SK-N-SH (cell line): ENCODE data around the gene SLC17A1. TPM values are rescaled to one million over a fixed set of nuclear protein-coding genes. Genes with fewer than 3 reads are reported as not detected.

Experiments used
- CTCF ChIA-PET: fragments of 300-600, 350-600 bp; formaldehyde crosslinking; extraction: SDS; loops from one replicate; lab custom pipeline; 2021; lab: Yijun Ruan, JAX
- POLR2A ChIA-PET: fragments of 350-600 bp; sonication (Branson Sonifier 250); formaldehyde crosslinking; extraction: SDS; loops from one replicate; lab custom pipeline; 2020; ENCODE audit warnings: antibody characterized with exemption, inconsistent platforms; lab: Yijun Ruan, JAX
- DNase-seq: peaks from one replicate; pipeline ENCODE4 v3.0.0; 2012
- H2AFZ ChIP-seq: fragments of 200-600 bp; sonication (generic); 2 replicates; pipeline ENCODE4 v1.8.1; 2016; ENCODE audit warnings: antibody characterized with exemption, mild to moderate bottlenecking, low read depth
- H3F3A ChIP-seq: fragments of 200-600 bp; sonication (generic); replicated peaks from 2 replicates; pipeline ENCODE3; 2016; ENCODE audit warnings: antibody characterized with exemption, mild to moderate bottlenecking; ENCODE audit not compliant: insufficient read depth
- H3K27ac ChIP-seq, 2 experiments: fragments of 200-500 bp in 1 of 2; fragments of 200-600 bp in 1 of 2; sonication (Bioruptor generic) in 1 of 2; sonication (generic), shearing (Covaris generic) in 1 of 2; 2 replicates each; pipeline versions ENCODE4 v1.5.1 to v1.6.1; 2014 to 2016; ENCODE audit warnings: low read depth in 2 of 2, inconsistent platforms in 1 of 2, low read length in 1 of 2, mild to moderate bottlenecking in 1 of 2, mixed read lengths in 1 of 2
- H3K27me3 ChIP-seq: fragments of 200-600 bp; sonication (generic), shearing (Covaris generic); 2 replicates; pipeline ENCODE4 v1.6.1; 2016; ENCODE audit warnings: mixed run types; ENCODE audit not compliant: insufficient read depth
- H3K36me3 ChIP-seq, 2 experiments: fragments of 200-500 bp in 1 of 2; fragments of 200-600 bp in 1 of 2; sonication (Bioruptor generic) in 1 of 2; sonication (generic) in 1 of 2; replicated peaks in 1 of 2; 2 replicates each; pipeline versions ENCODE3 to v1.5.1; 2014 to 2016; ENCODE audit warnings: low read length in 1 of 2, mild to moderate bottlenecking in 1 of 2; ENCODE audit not compliant: insufficient read depth in 2 of 2, control insufficient read depth in 1 of 2
- H3K4me1 ChIP-seq, 2 experiments: fragments of 200-500 bp in 1 of 2; fragments of 200-600 bp in 1 of 2; sonication (Bioruptor generic) in 1 of 2; sonication (generic), shearing (Covaris generic) in 1 of 2; 2 replicates each; pipeline versions ENCODE4 v1.5.1 to v1.6.1; 2014 to 2016; ENCODE audit warnings: low read depth in 1 of 2, low read length in 1 of 2, mixed run types in 1 of 2; ENCODE audit not compliant: insufficient read depth in 2 of 2, control insufficient read depth in 1 of 2
- H3K4me2 ChIP-seq: fragments of 200-600 bp; sonication (generic), shearing (Covaris generic); 2 replicates; pipeline ENCODE4 v1.6.1; 2017; ENCODE audit warnings: mixed run types
- H3K4me3 ChIP-seq, 2 experiments: fragments of 200-500 bp in 1 of 2; fragments of 200-600 bp in 1 of 2; sonication (Bioruptor generic) in 1 of 2; sonication (generic), shearing (Covaris generic) in 1 of 2; 2 replicates each; pipeline versions ENCODE4 v1.5.1 to v1.8.1; 2014 to 2016; ENCODE audit warnings: low read depth in 2 of 2, inconsistent platforms in 1 of 2, low read length in 1 of 2, mild to moderate bottlenecking in 1 of 2, mixed read lengths in 1 of 2, moderate library complexity in 1 of 2
- H3K79me2 ChIP-seq: fragments of 200-600 bp; sonication (generic); 2 replicates; pipeline ENCODE4 v1.8.1; 2017; ENCODE audit warnings: mild to moderate bottlenecking; ENCODE audit not compliant: insufficient read depth
- H3K9ac ChIP-seq: fragments of 200-600 bp; sonication (generic); 2 replicates; pipeline ENCODE4 v1.6.1; 2017; ENCODE audit warnings: mixed run types
- H3K9me2 ChIP-seq: fragments of 200-600 bp; sonication (generic); 2 replicates; pipeline ENCODE4 v1.6.1; 2017; ENCODE audit warnings: mixed run types
- H3K9me3 ChIP-seq: fragments of 200-600 bp; sonication (generic); 2 replicates; pipeline ENCODE4 v1.6.1; 2017; ENCODE audit warnings: mixed run types, mild to moderate bottlenecking, moderate library complexity
- H4K20me1 ChIP-seq: fragments of 200-600 bp; sonication (generic); 2 replicates; pipeline ENCODE4 v1.6.1; 2017; ENCODE audit warnings: mild to moderate bottlenecking, mixed run types; ENCODE audit not compliant: insufficient read depth
- CHD2 ChIP-seq: fragments of 150-350 bp; IDR thresholded peaks from 2 replicates; pipeline ENCODE4 v1.6.1; 2018; ENCODE audit warnings: low read length; ENCODE audit not compliant: partially characterized antibody
- EP300 ChIP-seq, 2 experiments: IDR thresholded peaks; 2 replicates each; pipeline versions ENCODE4 v1.4.0 to v1.6.1; 2012; ENCODE audit warnings: borderline replicate concordance in 1 of 2, low read depth in 1 of 2, low read length in 1 of 2
- EZH2phosphoT487 ChIP-seq: fragments of 200-600 bp; sonication (generic); IDR thresholded peaks from 2 replicates; pipeline ENCODE4 v1.6.1; 2017; ENCODE audit warnings: low read depth, mixed run types, mild to moderate bottlenecking, antibody characterized with exemption, moderate library complexity, borderline replicate concordance
- FOXM1 ChIP-seq: IDR thresholded peaks from 2 replicates; pipeline ENCODE4 v1.4.0; 2012; ENCODE audit warnings: low read depth, mild to moderate bottlenecking
- JUND ChIP-seq: IDR thresholded peaks from 2 replicates; pipeline ENCODE4 v1.4.0; 2012
- MEF2A ChIP-seq: IDR thresholded peaks from 2 replicates; pipeline ENCODE4 v1.4.0; 2012; ENCODE audit warnings: low read depth, borderline replicate concordance
- NRF1 ChIP-seq: IDR thresholded peaks from 2 replicates; pipeline ENCODE4 v1.6.1; 2012; ENCODE audit warnings: low read depth, mild to moderate bottlenecking, low read length
- POLR2AphosphoS5 ChIP-seq: IDR thresholded peaks from 2 replicates; pipeline ENCODE4 v1.6.1; 2012; ENCODE audit warnings: low read depth, low read length
- RCOR1 ChIP-seq: fragments of 150-350 bp; IDR thresholded peaks from 2 replicates; pipeline ENCODE4 v1.6.1; 2017; ENCODE audit warnings: antibody characterized with exemption, low read length
- RXRA ChIP-seq: IDR thresholded peaks from 2 replicates; pipeline ENCODE4 v1.4.0; 2012; ENCODE audit warnings: low read depth, mild to moderate bottlenecking, borderline replicate concordance
- TAF1 ChIP-seq: IDR thresholded peaks from 2 replicates; pipeline ENCODE4 v1.6.1; 2012; ENCODE audit warnings: low read depth, mild to moderate bottlenecking, low read length, moderate library complexity, borderline replicate concordance
- TCF12 ChIP-seq: IDR thresholded peaks from 2 replicates; pipeline ENCODE4 v1.4.0; 2012
- USF2 ChIP-seq: fragments of 150-350 bp; IDR thresholded peaks from 2 replicates; pipeline ENCODE4 v1.6.1; 2017; ENCODE audit warnings: antibody characterized with exemption, low read length, low read depth, borderline replicate concordance
- YY1 ChIP-seq: IDR thresholded peaks from 2 replicates; pipeline ENCODE4 v1.4.0; 2012; ENCODE audit warnings: low read depth, mild to moderate bottlenecking
- ZBTB33 ChIP-seq: IDR thresholded peaks from 2 replicates; pipeline ENCODE4 v1.4.0; 2012; ENCODE audit warnings: low read depth, borderline replicate concordance
- WGBS: methylation state at CpG from one replicate; pipeline ENCODE4 v1.1.6; 2017; ENCODE audit warnings: low lambda C conversion rate; 5-methylcytosine and 5-hydroxymethylcytosine counted together
- polyA plus RNA-seq, 3 experiments: library from polyadenylated mRNA; depleted of rRNA; stranded (reverse); fragments of >200 nt; gene quantifications; 2 replicates each; pipeline ENCODE4 v1.2.3, GENCODE V29; 2012
- TF ChIP-seq, protein P1 (sequence below): IDR thresholded peaks from 2 replicates; pipeline ENCODE4; 2012

The SLC17A1 gene
- polyA plus RNA-seq, 1 of the 3 experiments (the other 2 are of a cell fraction), result not detected

DNA sequence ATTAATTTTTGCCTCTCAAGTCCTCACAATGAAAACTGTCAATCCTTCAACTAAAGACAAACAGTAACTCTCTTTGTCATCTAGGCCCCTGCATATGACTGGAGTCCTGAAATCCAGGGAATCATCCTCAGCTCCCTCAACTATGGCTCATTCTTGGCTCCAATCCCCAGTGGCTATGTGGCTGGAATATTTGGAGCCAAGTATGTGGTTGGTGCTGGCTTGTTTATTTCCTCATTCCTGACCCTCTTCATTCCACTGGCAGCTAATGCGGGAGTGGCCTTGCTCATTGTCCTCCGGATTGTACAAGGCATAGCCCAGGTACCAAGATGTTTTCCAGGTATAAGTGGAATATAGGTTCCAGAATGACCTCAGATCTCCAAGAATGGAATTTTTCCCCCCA lies 61.9 kb downstream of the SLC17A1 start:
- Histone ChIP-seq H3K4me1 (no peaks in the 10 kb centered on the region), H3K36me3 (no peaks in the 10 kb centered on the region), H4K20me1 (no peaks in the 10 kb centered on the region), H3K9me2 (no peaks in the 10 kb centered on the region), H3K27ac (no peak overlapping the region), H3K9ac (no peak overlapping the region), H2AFZ (no peak overlapping the region), H3K27me3 (no peaks in the 10 kb centered on the region), H3K9me3 (no peaks in the 10 kb centered on the region), H3K4me2 (no peak overlapping the region), H3F3A (no peaks in the 10 kb centered on the region), H3K79me2 (no peaks in the 10 kb centered on the region), H3K4me3 (no peak overlapping the region)
- CTCF ChIA-PET, result no interaction called here
- 60% methylated on average over 2 of the region's 2 CpGs for WGBS
- POLR2A ChIA-PET, result no interaction called here
- TF ChIP-seq EZH2phosphoT487 (no peak), RXRA (no peak), TCF12 (no peak), NRF1 (no peak)
- DNase-seq, result no peak

- ChIA-PET POLR2A (no interaction called here), CTCF (no interaction called here)
- Histone ChIP-seq H3K79me2 (no peaks in the 10 kb centered on the region), H3K27ac (no peak overlapping the region), H2AFZ (no peak overlapping the region), H3K4me3 (no peak overlapping the region), H3K4me1 (no peaks in the 10 kb centered on the region), H3K9me2 (no peaks in the 10 kb centered on the region), H3F3A (no peaks in the 10 kb centered on the region), H3K9me3 (no peaks in the 10 kb centered on the region), H3K36me3 (no peaks in the 10 kb centered on the region), H4K20me1 (no peaks in the 10 kb centered on the region), H3K4me2 (no peak overlapping the region), H3K27me3 (no peaks in the 10 kb centered on the region), H3K9ac (no peak overlapping the region)
- TF ChIP-seq USF2, result no peak
- no peak for TF ChIP-seq POLR2AphosphoS5
- TF ChIP-seq FOXM1, result no peak
- TF ChIP-seq, protein P1, sequence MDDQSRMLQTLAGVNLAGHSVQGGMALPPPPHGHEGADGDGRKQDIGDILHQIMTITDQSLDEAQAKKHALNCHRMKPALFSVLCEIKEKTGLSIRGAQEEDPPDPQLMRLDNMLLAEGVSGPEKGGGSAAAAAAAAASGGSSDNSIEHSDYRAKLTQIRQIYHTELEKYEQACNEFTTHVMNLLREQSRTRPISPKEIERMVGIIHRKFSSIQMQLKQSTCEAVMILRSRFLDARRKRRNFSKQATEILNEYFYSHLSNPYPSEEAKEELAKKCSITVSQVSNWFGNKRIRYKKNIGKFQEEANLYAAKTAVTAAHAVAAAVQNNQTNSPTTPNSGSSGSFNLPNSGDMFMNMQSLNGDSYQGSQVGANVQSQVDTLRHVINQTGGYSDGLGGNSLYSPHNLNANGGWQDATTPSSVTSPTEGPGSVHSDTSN, result no peak
- TF ChIP-seq MEF2A, result no peak
- TF ChIP-seq YY1, result no peak
- TF ChIP-seq ZBTB33, result no peak
- TF ChIP-seq TAF1, result no peak
- TF ChIP-seq NRF1, result no peak
- TF ChIP-seq RCOR1, result no peak
- no peak for TF ChIP-seq JUND
- TF ChIP-seq CHD2, result no peak
- TF ChIP-seq EP300 (IDR thresholded peaks at IDR 0.05; ENCODE audit: borderline replicate concordance in 1 of 2, low read depth in 1 of 2, low read length in 1 of 2), result no peak
- 33% methylated on average over 1 of the region's 1 CpG for WGBS
- no peak for DNase-seq
Measured at GRCh38 chr6:25768566-25768965, 63.3 kb downstream of the SLC17A1 start.
